Skeletal muscle tissue (tissue), 1 donor: ENCODE measurements around the gene TMEM91. TPM values are rescaled to one million over a fixed set of nuclear protein-coding genes. Genes with fewer than 3 reads are reported as not detected.

Experiments used
- total RNA-seq: library from RNA; depleted of rRNA; stranded (reverse); fragments of >200 nt; gene quantifications from one replicate; pipeline ENCODE4 v1.2.3, GENCODE V29; 2014

The TMEM91 gene
- total RNA-seq, 1 donor from 2014 or later = 2.1 TPM

Other genes with a start within 250 kb of the TMEM91 start
- 1.6 TPM for gene CYP2S1, start 183.3 kb upstream of the TMEM91 start, total RNA-seq
- gene AXL, start 157.3 kb upstream of the TMEM91 start, total RNA-seq = 35.0 TPM
- 68.4 TPM for gene HNRNPUL1, start 112.2 kb upstream of the TMEM91 start, total RNA-seq
- gene CCDC97, start 66.4 kb upstream of the TMEM91 start, total RNA-seq = 8.9 TPM
- gene TGFB1, start 22.6 kb upstream of the TMEM91 start, total RNA-seq = 3.1 TPM
- 2.1 TPM for gene B9D2, start 12.4 kb upstream of the TMEM91 start, total RNA-seq
- gene EXOSC5, start 20.8 kb downstream of the TMEM91 start, total RNA-seq = 13.0 TPM
- 46.4 TPM for gene BCKDHA, start 21.3 kb downstream of the TMEM91 start, total RNA-seq
- 0.52 TPM for gene B3GNT8, start 50.8 kb downstream of the TMEM91 start, total RNA-seq
- gene DMAC2, start 63.4 kb downstream of the TMEM91 start, total RNA-seq = 23.5 TPM
- gene ERICH4, start 66.6 kb downstream of the TMEM91 start, total RNA-seq = not detected
- 1.6 TPM for gene CEACAM21, start 199.6 kb downstream of the TMEM91 start, total RNA-seq